Measurements from ENCODE around the gene MAPK1.
"Not testable (repeated sequence)": the region's sequence is repeated elsewhere in the genome, so short reads cannot be mapped to it uniquely, and the experiment has no call there.

The MAPK1 gene

GRCh38 chr22:21803811-21804249 lies 63.6 kb downstream of the MAPK1 start:
- DNase-seq (ENCODE audit: insufficient read length), result no peak
- FAIRE-seq, result no peak
- TF ChIP-seq POLR2AphosphoS5 (IDR thresholded peaks at IDR 0.05; ENCODE audit: low read depth, low read length) (no peak), POLR2A (IDR thresholded peaks at IDR 0.05; ENCODE audit: low read depth, low read length) (no peak), TAF1 (IDR thresholded peaks at IDR 0.05; ENCODE audit: borderline replicate concordance, low read depth, low read length) (no peak)

- DNase-seq (ENCODE audit: insufficient read length), result no peak
- FAIRE-seq, result no peak
- TF ChIP-seq TAF1 (IDR thresholded peaks at IDR 0.05; ENCODE audit: borderline replicate concordance, low read depth, low read length) (no peak), POLR2A (IDR thresholded peaks at IDR 0.05; ENCODE audit: low read depth, low read length) (no peak), POLR2AphosphoS5 (IDR thresholded peaks at IDR 0.05; ENCODE audit: low read depth, low read length) (no peak)
These were observed 64.8 kb downstream of the MAPK1 start for GRCh38 chr22:21802673-21803072.

- FAIRE-seq, result no peak
- DNase-seq (ENCODE audit: insufficient read length), result no peak
- TF ChIP-seq TAF1 (IDR thresholded peaks at IDR 0.05; ENCODE audit: borderline replicate concordance, low read depth, low read length) (no peak), POLR2AphosphoS5 (IDR thresholded peaks at IDR 0.05; ENCODE audit: low read depth, low read length) (no peak), POLR2A (IDR thresholded peaks at IDR 0.05; ENCODE audit: low read depth, low read length) (no peak)
These were observed 65.4 kb downstream of the MAPK1 start for GRCh38 chr22:21802056-21802455.

GRCh38 chr22:21801304-21801644 lies 66.2 kb downstream of the MAPK1 start:
- not testable (repeated sequence) for DNase-seq (ENCODE audit: insufficient read length); FAIRE-seq

GRCh38 chr22:21800552-21801303 lies 66.7 kb downstream of the MAPK1 start:
- TF ChIP-seq TAF1 (IDR thresholded peaks at IDR 0.05; ENCODE audit: borderline replicate concordance, low read depth, low read length) (no peak), POLR2A (IDR thresholded peaks at IDR 0.05; ENCODE audit: low read depth, low read length) (no peak), POLR2AphosphoS5 (IDR thresholded peaks at IDR 0.05; ENCODE audit: low read depth, low read length) (no peak)
- DNase-seq (ENCODE audit: insufficient read length) (no peak), FAIRE-seq (no peak)

- DNase-seq (ENCODE audit: insufficient read length) (no peak), FAIRE-seq (no peak)
- TF ChIP-seq POLR2AphosphoS5 (IDR thresholded peaks at IDR 0.05; ENCODE audit: low read depth, low read length) (no peak), POLR2A (IDR thresholded peaks at IDR 0.05; ENCODE audit: low read depth, low read length) (no peak), TAF1 (IDR thresholded peaks at IDR 0.05; ENCODE audit: borderline replicate concordance, low read depth, low read length) (no peak)
These were observed 69.8 kb downstream of the MAPK1 start for GRCh38 chr22:21797444-21798221.

- DNase-seq (ENCODE audit: insufficient read length), result no peak
- FAIRE-seq, result no peak
- TF ChIP-seq POLR2A (IDR thresholded peaks at IDR 0.05; ENCODE audit: low read depth, low read length) (no peak), POLR2AphosphoS5 (IDR thresholded peaks at IDR 0.05; ENCODE audit: low read depth, low read length) (no peak), TAF1 (IDR thresholded peaks at IDR 0.05; ENCODE audit: borderline replicate concordance, low read depth, low read length) (no peak)
These were observed 70.6 kb downstream of the MAPK1 start for GRCh38 chr22:21796863-21797262.

GRCh38 chr22:21796231-21796630 lies 71.2 kb downstream of the MAPK1 start:
- no peak for DNase-seq (ENCODE audit: insufficient read length)
- FAIRE-seq, result no peak
- TF ChIP-seq POLR2AphosphoS5 (IDR thresholded peaks at IDR 0.05; ENCODE audit: low read depth, low read length) (no peak), POLR2A (IDR thresholded peaks at IDR 0.05; ENCODE audit: low read depth, low read length) (no peak), TAF1 (IDR thresholded peaks at IDR 0.05; ENCODE audit: borderline replicate concordance, low read depth, low read length) (no peak)

GRCh38 chr22:21793716-21794115 lies 73.7 kb downstream of the MAPK1 start:
- not testable (repeated sequence) for DNase-seq (ENCODE audit: insufficient read length); FAIRE-seq

GRCh38 chr22:21791635-21792625 lies 75.5 kb downstream of the MAPK1 start:
- peak; percentile 9 for FAIRE-seq
- TF ChIP-seq TAF1 (IDR thresholded peaks at IDR 0.05; ENCODE audit: borderline replicate concordance, low read depth, low read length), result no peak
- TF ChIP-seq POLR2AphosphoS5 (IDR thresholded peaks at IDR 0.05; ENCODE audit: low read depth, low read length), result no peak
- no peak for TF ChIP-seq POLR2A (IDR thresholded peaks at IDR 0.05; ENCODE audit: low read depth, low read length)
- no peak for DNase-seq (ENCODE audit: insufficient read length)

GRCh38 chr22:21790849-21791610 lies 76.4 kb downstream of the MAPK1 start:
- not testable (repeated sequence) for DNase-seq (ENCODE audit: insufficient read length)
- FAIRE-seq, result peak; percentile 61

Measured in GM12892 (cell line).